Hepatocyte (in vitro differentiated cells): ENCODE results near the gene GTPBP4.

ENCODE experiments used
- CTCF ChIP-seq: fragments of 200-600 bp; sonication (generic); IDR thresholded peaks from 2 replicates; pipeline ENCODE4 v1.5.1; 2016; ENCODE audit warnings: antibody characterized with exemption, mild to moderate bottlenecking; ENCODE audit not compliant: poor library complexity
- EZH2 ChIP-seq: fragments of 200-600 bp; sonication (generic); IDR thresholded peaks from 2 replicates; pipeline ENCODE4 v1.6.1; 2016; ENCODE audit warnings: antibody characterized with exemption, mild to moderate bottlenecking, borderline replicate concordance

GRCh38 chr10:968546-969199 lies 19.6 kb upstream of the GTPBP4 start:
- TF ChIP-seq EZH2, result no peak
- no peak for TF ChIP-seq CTCF
